NCI-H1092 treated with DMSO at 0.1 percent for 48 hours (cell line): ENCODE results near the gene KIF18B.

Source experiments
- DNase-seq: peaks from one replicate; lab custom pipeline; 2025; lab: John Stamatoyannopoulos, UW

The KIF18B gene

DNA sequence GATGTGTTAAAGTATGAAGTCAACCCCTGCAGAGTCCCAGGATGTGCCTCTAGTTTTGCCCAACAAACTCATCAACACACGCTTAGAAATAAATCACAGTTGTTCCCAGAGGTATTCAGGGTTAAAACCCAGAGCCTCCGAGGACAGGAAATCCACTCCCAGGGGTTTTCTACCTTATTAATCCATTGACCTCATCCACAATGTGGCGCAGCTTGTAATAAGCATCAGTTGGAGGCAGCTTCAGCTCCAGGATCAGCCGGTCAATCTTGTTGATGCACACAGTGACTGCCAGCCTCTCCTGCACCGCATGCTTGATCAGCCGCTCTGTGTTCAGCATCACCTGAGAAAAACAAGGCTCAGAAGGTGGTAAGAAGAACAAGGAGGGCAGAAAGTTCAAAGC lies 71.8 kb downstream of the KIF18B start:
- DNase-seq: no peak
